ENCODE measurements around the gene EFCAB12.

DNA sequence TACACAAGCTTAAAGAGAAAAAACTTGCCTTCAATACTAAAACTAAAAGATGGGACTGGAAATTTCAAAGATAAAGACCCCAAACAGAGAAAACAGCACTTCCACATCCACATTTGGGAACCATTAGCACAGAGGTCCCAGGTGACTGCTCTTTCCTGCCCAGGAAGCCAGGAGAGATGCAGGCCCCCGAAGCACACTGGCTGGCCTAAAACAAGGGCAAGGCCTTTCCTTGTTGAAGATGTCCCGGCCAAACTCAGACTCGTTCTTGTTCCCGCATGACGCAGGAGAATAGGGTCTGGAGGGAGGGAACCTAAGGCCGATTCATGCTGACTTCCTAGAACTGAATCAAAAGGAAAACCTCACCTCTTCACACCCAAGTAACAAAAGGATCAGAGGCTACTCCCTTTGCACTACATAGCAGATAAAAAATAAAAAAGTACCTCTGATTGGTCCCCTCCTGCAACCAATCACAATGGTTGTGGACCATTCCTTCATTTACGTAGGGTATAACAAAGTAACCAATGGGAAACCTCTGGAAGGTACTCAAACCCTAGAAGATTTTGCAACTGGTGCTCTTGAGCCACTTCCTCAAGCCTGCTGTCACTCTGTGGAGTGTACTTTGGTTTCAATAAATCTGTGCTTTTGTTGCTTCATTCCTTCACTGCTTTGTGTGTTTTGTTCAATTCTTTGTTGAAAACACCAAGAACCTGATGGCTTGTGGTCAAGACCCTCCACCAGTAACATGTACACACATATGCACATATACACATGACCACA is 48.7 kb downstream of the EFCAB12 start:
- TF ChIP-seq POLR2A (IDR thresholded peaks at IDR 0.05; ENCODE audit: low read length), result no peak
- no peak for TF ChIP-seq GATA1 (IDR thresholded peaks at IDR 0.05; ENCODE audit: low read depth, low read length)
